Neural progenitor cell (in vitro differentiated cells): ENCODE measurements around the gene COP1.

ENCODE experiments used
- CTCF ChIP-seq: fragments of 200-600 bp; sonication (generic); IDR thresholded peaks from 2 replicates; pipeline ENCODE4 v1.5.1; 2017; ENCODE audit warnings: antibody characterized with exemption, mild to moderate bottlenecking
- EZH2 ChIP-seq: fragments of 200-600 bp; sonication (generic); IDR thresholded peaks from 2 replicates; pipeline ENCODE4 v1.6.1; 2017; ENCODE audit warnings: antibody characterized with exemption, mild to moderate bottlenecking, moderate library complexity
- EZH2phosphoT487 ChIP-seq: fragments of 200-600 bp; sonication (generic); IDR thresholded peaks from 2 replicates; pipeline ENCODE4 v1.6.1; 2017; ENCODE audit warnings: antibody characterized with exemption

- TF ChIP-seq CTCF: no peak
- TF ChIP-seq EZH2phosphoT487: no peak
- TF ChIP-seq EZH2: no peak
Measured at GRCh38 chr1:176195547-176195946, 11.5 kb downstream of the COP1 start.
